HUES64 (cell line): ENCODE measurements around the gene CISTR.
"Not testable (repeated sequence)": the region's sequence is repeated elsewhere in the genome, so short reads cannot be mapped to it uniquely, and the experiment has no call there.

Experiments used
- H3K27ac ChIP-seq: 2 replicates; pipeline ENCODE4 v1.7.0; 2013; ENCODE audit warnings: low read depth, low read length, inconsistent platforms
- H3K27me3 ChIP-seq: 2 replicates; pipeline ENCODE4 v1.6.1; 2013; ENCODE audit warnings: mild to moderate bottlenecking, low read length; ENCODE audit not compliant: insufficient read depth
- H3K36me3 ChIP-seq: 2 replicates; pipeline ENCODE4 v1.6.1; 2013; ENCODE audit warnings: mild to moderate bottlenecking, low read length; ENCODE audit not compliant: insufficient read depth
- H3K4me1 ChIP-seq: 2 replicates; pipeline ENCODE4 v1.6.1; 2013; ENCODE audit warnings: mild to moderate bottlenecking, low read length, moderate library complexity; ENCODE audit not compliant: insufficient read depth
- H3K4me3 ChIP-seq: 2 replicates; pipeline ENCODE4 v1.5.1; 2013; ENCODE audit warnings: mild to moderate bottlenecking, low read length, moderate library complexity
- H3K9ac ChIP-seq: 2 replicates; pipeline ENCODE4 v1.6.1; 2013; ENCODE audit warnings: mild to moderate bottlenecking, low read depth, low read length
- H3K9me3 ChIP-seq: 2 replicates; pipeline ENCODE4 v1.6.1; 2013; ENCODE audit warnings: low read depth, low read length; ENCODE audit not compliant: insufficient read depth
- WGBS: fragments of 150-250, 120-280 bp; methylation state at CpG from one replicate; pipeline ENCODE4 v1.1.7; 2013; ENCODE audit warnings: missing lambda C conversion rate; 5-methylcytosine and 5-hydroxymethylcytosine counted together

The CISTR gene

GRCh38 chr12:53780323-53780722 is 28.5 kb upstream of the CISTR start:
- Histone ChIP-seq H3K4me1 (no peaks in the 10 kb centered on the region), H3K27ac (no peak overlapping the region), H3K9ac (no peak overlapping the region), H3K36me3 (no peaks in the 10 kb centered on the region), H3K4me3 (no peak overlapping the region), H3K27me3 (peaks cover 43% of the 10 kb centered on the region), H3K9me3 (no peaks in the 10 kb centered on the region)
- 93% methylated on average over 3 of the region's 3 CpGs for WGBS

- H3K9me3 ChIP-seq, H3K9ac ChIP-seq, H3K36me3 ChIP-seq, H3K4me3 ChIP-seq, H3K27ac ChIP-seq, H3K4me1 ChIP-seq: not testable (repeated sequence)
- H3K27me3 ChIP-seq, result peaks cover 43% of the 10 kb centered on the region
- WGBS, result 95% methylated on average over 6 of the region's 7 CpGs
These were observed 27.9 kb upstream of the CISTR start for GRCh38 chr12:53779679-53780078.

GRCh38 chr12:53777936-53778644 is 26.3 kb upstream of the CISTR start:
- Histone ChIP-seq H3K4me3 (no peak overlapping the region), H3K9me3 (no peaks in the 10 kb centered on the region), H3K4me1 (no peaks in the 10 kb centered on the region), H3K9ac (no peak overlapping the region), H3K27me3 (peaks cover 42% of the 10 kb centered on the region), H3K36me3 (no peaks in the 10 kb centered on the region), H3K27ac (no peak overlapping the region)
- WGBS, result 91% methylated on average over 4 of the region's 4 CpGs

GRCh38 chr12:53777412-53777811 is 25.6 kb upstream of the CISTR start:
- no peaks in the 10 kb centered on the region for H3K9me3 ChIP-seq
- H3K4me1 ChIP-seq, result no peaks in the 10 kb centered on the region
- no peak overlapping the region for H3K4me3 ChIP-seq
- no peak overlapping the region for H3K9ac ChIP-seq
- H3K27ac ChIP-seq, result no peak overlapping the region
- peaks cover 45% of the 10 kb centered on the region; the same call in 1 of the 2 replicates for H3K27me3 ChIP-seq
- no peaks in the 10 kb centered on the region for H3K36me3 ChIP-seq
- WGBS, result 68% methylated on average over 2 of the region's 2 CpGs

GRCh38 chr12:53776872-53777271 is 25.1 kb upstream of the CISTR start:
- 86% methylated on average over 1 of the region's 1 CpG for WGBS
- Histone ChIP-seq H3K27ac (no peak overlapping the region), H3K9ac (no peak overlapping the region), H3K4me3 (no peak overlapping the region), H3K4me1 (no peaks in the 10 kb centered on the region), H3K27me3 (peaks cover 50% of the 10 kb centered on the region; the same call in 1 of the 2 replicates), H3K9me3 (no peaks in the 10 kb centered on the region), H3K36me3 (no peaks in the 10 kb centered on the region)

GRCh38 chr12:53775478-53776145 is 23.8 kb upstream of the CISTR start:
- Histone ChIP-seq H3K4me3 (no peak overlapping the region), H3K27me3 (peaks cover 52% of the 10 kb centered on the region), H3K9me3 (no peaks in the 10 kb centered on the region), H3K9ac (no peak overlapping the region), H3K4me1 (no peaks in the 10 kb centered on the region), H3K36me3 (no peaks in the 10 kb centered on the region), H3K27ac (no peak overlapping the region)
- 89% methylated on average over 6 of the region's 6 CpGs for WGBS

- Histone ChIP-seq H3K9me3 (no peaks in the 10 kb centered on the region), H3K4me3 (no peak overlapping the region), H3K9ac (no peak overlapping the region), H3K27ac (no peak overlapping the region), H3K4me1 (no peaks in the 10 kb centered on the region), H3K36me3 (no peaks in the 10 kb centered on the region), H3K27me3 (peaks cover 72% of the 10 kb centered on the region)
These were observed 18.5 kb upstream of the CISTR start for GRCh38 chr12:53770281-53770680.

- no peak overlapping the region for H3K4me3 ChIP-seq
- no peak overlapping the region for H3K9ac ChIP-seq
- no peaks in the 10 kb centered on the region for H3K4me1 ChIP-seq
- H3K27me3 ChIP-seq, result peaks cover 81% of the 10 kb centered on the region
- no peaks in the 10 kb centered on the region for H3K36me3 ChIP-seq
- no peak overlapping the region for H3K27ac ChIP-seq
- no peaks in the 10 kb centered on the region for H3K9me3 ChIP-seq
- WGBS, result 89% methylated on average over 5 of the region's 5 CpGs
These were observed 17.2 kb upstream of the CISTR start for GRCh38 chr12:53768976-53769375.

GRCh38 chr12:53766881-53767280 is 15.1 kb upstream of the CISTR start:
- H3K27ac ChIP-seq, result no peak overlapping the region
- 80% methylated on average over 3 of the region's 3 CpGs for WGBS

GRCh38 chr12:53765891-53766290 is 14.1 kb upstream of the CISTR start:
- H3K27me3 ChIP-seq, result peaks cover 86% of the 10 kb centered on the region

More at GRCh38 chr12:53766881-53767280, 15.1 kb upstream of the CISTR start:
- no peaks in the 10 kb centered on the region for H3K9me3 ChIP-seq
- no peak overlapping the region for H3K4me3 ChIP-seq
- H3K4me1 ChIP-seq, result no peaks in the 10 kb centered on the region
- H3K36me3 ChIP-seq, result no peaks in the 10 kb centered on the region
- no peak overlapping the region for H3K9ac ChIP-seq
- peaks cover 90% of the 10 kb centered on the region for H3K27me3 ChIP-seq

GRCh38 chr12:53764615-53765014 is 12.8 kb upstream of the CISTR start:
- no peaks in the 10 kb centered on the region for H3K36me3 ChIP-seq
- peaks cover 79% of the 10 kb centered on the region for H3K27me3 ChIP-seq
- H3K4me1 ChIP-seq, result no peaks in the 10 kb centered on the region
- 87% methylated on average over 4 of the region's 4 CpGs for WGBS
- no peak overlapping the region for H3K27ac ChIP-seq
- no peaks in the 10 kb centered on the region for H3K9me3 ChIP-seq
- H3K4me3 ChIP-seq, result no peak overlapping the region
- H3K9ac ChIP-seq, result no peak overlapping the region

More at GRCh38 chr12:53765891-53766290, 14.1 kb upstream of the CISTR start:
- H3K36me3 ChIP-seq, result no peaks in the 10 kb centered on the region
- H3K9me3 ChIP-seq, result no peaks in the 10 kb centered on the region
- 94% methylated on average over 2 of the region's 2 CpGs for WGBS
- H3K4me1 ChIP-seq, result no peaks in the 10 kb centered on the region
- H3K9ac ChIP-seq, result no peak overlapping the region
- H3K27ac ChIP-seq, result no peak overlapping the region
- no peak overlapping the region for H3K4me3 ChIP-seq
